Smooth muscle cell of the coronary artery (primary cell): ENCODE results near the gene ACADM. TPM values are rescaled to one million over a fixed set of nuclear protein-coding genes. Genes with fewer than 3 reads are reported as not detected.

Experiments
- total RNA-seq: library from RNA; depleted of rRNA; stranded (reverse); fragments of >200 nt; gene quantifications from 2 replicates; pipeline ENCODE4 v1.2.3, GENCODE V29; 2014; ENCODE audit warnings: low replicate concordance

Gene ACADM
- 12.8 and 25.9 TPM in 2 replicates for total RNA-seq

GRCh38 chr1:75724472-75725022 is at the start of gene ACADM:
ACADM (plus strand) TSS chr1:75724709; CDS start chr1:75724788, 79 bp downstream.

GRCh38 chr1:75785983-75786853 is 61.7 kb downstream of the ACADM start, which contains the start of gene RABGGTB:
RABGGTB (plus strand) TSS chr1:75786256; CDS start chr1:75786272, 16 bp downstream.

GRCh38 chr1:75796376-75797272 is 72.1 kb downstream of the ACADM start, which contains the start of gene MSH4:
MSH4 (plus strand) TSS chr1:75796882; CDS start chr1:75796986, 104 bp downstream.

Other genes starting within 250 kb of the ACADM start
- under 0.01 and 0.83 TPM in 2 replicates for gene SLC44A5, start 113.6 kb upstream of the ACADM start, total RNA-seq
- gene RABGGTB, start 61.5 kb downstream of the ACADM start, total RNA-seq = 61.4 and 92.8 TPM in 2 replicates
- gene MSH4, start 72.2 kb downstream of the ACADM start, total RNA-seq = 0.08 and 0.35 TPM in 2 replicates
- not detected in 2 replicates for gene ASB17, start 207.7 kb downstream of the ACADM start, total RNA-seq